GM12892 (cell line): ENCODE results near the gene TENM4.

ENCODE experiments used
- POLR2A ChIP-seq: IDR thresholded peaks from 2 replicates; pipeline ENCODE4 v1.6.1; 2011; ENCODE audit warnings: low read depth, low read length, control low read depth
- POLR2AphosphoS5 ChIP-seq: IDR thresholded peaks from 2 replicates; pipeline ENCODE4 v1.6.1; 2011; ENCODE audit warnings: low read depth, low read length, control low read depth

- no peak for TF ChIP-seq POLR2A
- no peak for TF ChIP-seq POLR2AphosphoS5
Observed at GRCh38 chr11:79329561-79329960, 111.3 kb downstream of the TENM4 start.
